Right lobe of liver (tissue), 4 donors: Measurements from ENCODE around the gene SERINC2.

ENCODE experiments used
- POLR2A ChIP-seq: fragments of 450-650 bp; IDR thresholded peaks from one replicate; pipeline ENCODE4 v1.6.1; 2017; ENCODE audit warnings: antibody characterized with exemption, mild to moderate bottlenecking
- TF ChIP-seq, protein P1 (sequence below), 4 donors: fragments of 200-600 bp in 3 of 4; fragments of 450-650 bp in 1 of 4; IDR thresholded peaks; one replicate each; pipeline versions ENCODE4 v1.5.1 to v1.8.0; 2016 to 2022; ENCODE audit warnings: antibody characterized with exemption in 4 of 4, mild to moderate bottlenecking in 2 of 4
- donor health status: DM: no; HTN: no; CAD: no.
- donor health status: DM: no; HTN: no; CAD: no.
- donor health status: DM: no; HTN: yes; CAD: no.

- TF ChIP-seq POLR2A, result no peak
- TF ChIP-seq, protein P1, sequence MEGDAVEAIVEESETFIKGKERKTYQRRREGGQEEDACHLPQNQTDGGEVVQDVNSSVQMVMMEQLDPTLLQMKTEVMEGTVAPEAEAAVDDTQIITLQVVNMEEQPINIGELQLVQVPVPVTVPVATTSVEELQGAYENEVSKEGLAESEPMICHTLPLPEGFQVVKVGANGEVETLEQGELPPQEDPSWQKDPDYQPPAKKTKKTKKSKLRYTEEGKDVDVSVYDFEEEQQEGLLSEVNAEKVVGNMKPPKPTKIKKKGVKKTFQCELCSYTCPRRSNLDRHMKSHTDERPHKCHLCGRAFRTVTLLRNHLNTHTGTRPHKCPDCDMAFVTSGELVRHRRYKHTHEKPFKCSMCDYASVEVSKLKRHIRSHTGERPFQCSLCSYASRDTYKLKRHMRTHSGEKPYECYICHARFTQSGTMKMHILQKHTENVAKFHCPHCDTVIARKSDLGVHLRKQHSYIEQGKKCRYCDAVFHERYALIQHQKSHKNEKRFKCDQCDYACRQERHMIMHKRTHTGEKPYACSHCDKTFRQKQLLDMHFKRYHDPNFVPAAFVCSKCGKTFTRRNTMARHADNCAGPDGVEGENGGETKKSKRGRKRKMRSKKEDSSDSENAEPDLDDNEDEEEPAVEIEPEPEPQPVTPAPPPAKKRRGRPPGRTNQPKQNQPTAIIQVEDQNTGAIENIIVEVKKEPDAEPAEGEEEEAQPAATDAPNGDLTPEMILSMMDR (IDR thresholded peaks at IDR 0.05), result no peak
Observed at GRCh38 chr1:31429583-31429982, 16.6 kb downstream of the SERINC2 start.
